HepG2 (cell line): ENCODE data around the gene RCOR1. TPM values are rescaled to one million over a fixed set of nuclear protein-coding genes. Genes with fewer than 3 reads are reported as not detected.

Experiments used
- ATAC-seq: fragments of 200-7000 bp; cut with Tn5 transposase; 3 replicates; pipeline ENCODE4 v1.9.1; 2020; ENCODE audit warnings: mild to moderate bottlenecking, moderate library complexity
- BruUV-seq: library from RNA; stranded (reverse); fragments of 400-500 nt; replicated peaks from 2 replicates; lab custom pipeline; 2021; lab: Mats Ljungman, UMichigan
- CTCF ChIA-PET: fragments of 300-600 bp; formaldehyde crosslinking; extraction: SDS; loops from one replicate; lab custom pipeline; 2021; ENCODE audit warnings: low total read pairs, inconsistent platforms, low intra/inter-chr PET ratio; lab: Yijun Ruan, JAX
- POLR2A ChIA-PET: fragments of 350-600 bp; sonication (Branson Sonifier 250); formaldehyde crosslinking; loops from one replicate; lab custom pipeline; 2020; ENCODE audit warnings: antibody characterized with exemption, inconsistent platforms; lab: Yijun Ruan, JAX
- DNase-seq: peaks from one replicate; pipeline ENCODE4 v3.0.0-alpha.2; 2015; ENCODE audit warnings: low spot score
- FAIRE-seq: peaks from 3 replicates; lab custom pipeline; 2011; peaks lifted over from hg19 to GRCh38; lab: Jason Lieb, UNC
- H2AFZ ChIP-seq: one replicate; pipeline ENCODE4 v1.6.1; 2011; ENCODE audit warnings: low read length, inconsistent platforms
- H3K27ac ChIP-seq: fragments of 300-600 bp; 3 replicates; pipeline ENCODE4 v1.8.0; 2011; ENCODE audit warnings: mixed run types, mild to moderate bottlenecking, mixed read lengths, low read length, inconsistent platforms; ENCODE audit not compliant: insufficient read depth; ENCODE audit errors: extremely low read length
- H3K27me3 ChIP-seq, 2 experiments: fragments of 200-600 bp in 1 of 2; 2 replicates in 1 of 2; 3 replicates in 1 of 2; pipeline versions ENCODE4 v1.6.0 to v1.8.0; 2011; ENCODE audit warnings: low read length in 2 of 2, mild to moderate bottlenecking in 2 of 2, moderate library complexity in 2 of 2, inconsistent platforms in 1 of 2; ENCODE audit not compliant: insufficient read depth in 2 of 2, control insufficient read depth in 1 of 2
- H3K36me3 ChIP-seq, 2 experiments: fragments of 200-600 bp in 1 of 2; replicated peaks in 1 of 2; 2 replicates in 1 of 2; 3 replicates in 1 of 2; pipeline versions ENCODE4 v1.5.1 to v1.8.0; 2011; ENCODE audit warnings: low read length in 2 of 2, inconsistent platforms in 1 of 2; ENCODE audit not compliant: insufficient read depth in 2 of 2, control insufficient read depth in 1 of 2
- H3K4me1 ChIP-seq: 2 replicates; pipeline ENCODE4 v1.5.1; 2012; ENCODE audit warnings: low read length, inconsistent platforms; ENCODE audit not compliant: insufficient read depth
- H3K4me2 ChIP-seq: 2 replicates; pipeline ENCODE4 v1.6.0; 2011; ENCODE audit warnings: low read depth, low read length, inconsistent platforms
- H3K4me3 ChIP-seq, 3 experiments: fragments of 200-600 bp in 1 of 3; sonication (generic), shearing (Covaris generic) in 1 of 3; replicated peaks in 1 of 3; 2 replicates each; pipeline ENCODE4 v1.5.1; 2011 to 2016; ENCODE audit warnings: low read length in 3 of 3, inconsistent platforms in 2 of 3, low read depth in 2 of 3, mild to moderate bottlenecking in 2 of 3, control low read depth in 1 of 3, mixed read lengths in 1 of 3; ENCODE audit not compliant: insufficient read depth in 1 of 3
- H3K79me2 ChIP-seq: one replicate; pipeline ENCODE4 v1.6.1; 2011; ENCODE audit warnings: low read length, inconsistent platforms; ENCODE audit not compliant: insufficient read depth
- H3K9ac ChIP-seq: 2 replicates; pipeline ENCODE4 v1.6.0; 2011; ENCODE audit warnings: mild to moderate bottlenecking, low read depth, low read length, inconsistent platforms; ENCODE audit not compliant: insufficient read depth
- H3K9me3 ChIP-seq: 2 replicates; pipeline ENCODE4 v1.5.1; 2012; ENCODE audit warnings: mild to moderate bottlenecking, low read length
- H4K20me1 ChIP-seq: 2 replicates; pipeline ENCODE4 v1.6.0; 2011; ENCODE audit warnings: inconsistent platforms, mild to moderate bottlenecking, low read length, moderate library complexity; ENCODE audit not compliant: insufficient read depth
- AGO1 ChIP-seq: fragments of 200-400 bp; formaldehyde crosslinking; IDR thresholded peaks from 2 replicates; pipeline ENCODE4 v1.6.1; 2017; ENCODE audit warnings: mild to moderate bottlenecking, low read depth, low read length, moderate library complexity; ENCODE audit not compliant: poor library complexity, severe bottlenecking
- FOXA3 ChIP-seq: IDR thresholded peaks from 2 replicates; pipeline ENCODE4 v1.6.1; 2016; ENCODE audit warnings: missing genetic modification reagents, missing compliant biosample characterization
- MYC ChIP-seq: sonication (generic); formaldehyde crosslinking; IDR thresholded peaks from 2 replicates; pipeline ENCODE4 v1.9.0; 2021; ENCODE audit warnings: missing genetic modification reagents, borderline replicate concordance
- NFKBIZ ChIP-seq: IDR thresholded peaks from 2 replicates; pipeline ENCODE4 v1.6.1; 2018; ENCODE audit warnings: missing genetic modification reagents, missing compliant biosample characterization
- TCF12 ChIP-seq, 2 experiments: fragments of 450-650 bp in 1 of 2; sonication (generic) in 1 of 2; formaldehyde crosslinking in 1 of 2; IDR thresholded peaks; 2 replicates each; pipeline versions ENCODE4 v1.6.1 to v1.8.0; 2017 to 2022; ENCODE audit warnings: antibody characterized with exemption in 1 of 2, mild to moderate bottlenecking in 1 of 2, missing genetic modification reagents in 1 of 2, moderate library complexity in 1 of 2
- ZGPAT ChIP-seq: IDR thresholded peaks from 2 replicates; pipeline ENCODE4 v1.6.1; 2016; ENCODE audit warnings: mild to moderate bottlenecking
- ZNF10 ChIP-seq: sonication (generic); formaldehyde crosslinking; IDR thresholded peaks from 2 replicates; pipeline ENCODE4 v1.4.0; 2020; ENCODE audit warnings: mild to moderate bottlenecking, low read depth, missing genetic modification reagents, borderline replicate concordance
- ZNF275 ChIP-seq: sonication (generic); formaldehyde crosslinking; IDR thresholded peaks from 2 replicates; pipeline ENCODE4 v1.8.0; 2022; ENCODE audit warnings: missing genetic modification reagents, mild to moderate bottlenecking, inconsistent platforms, borderline replicate concordance
- WGBS: methylation state at CpG from one replicate; pipeline ENCODE4 v1.1.6; 2017; ENCODE audit warnings: low lambda C conversion rate; 5-methylcytosine and 5-hydroxymethylcytosine counted together
- in situ Hi-C: cut with HindIII; loops from 2 replicates; pipeline ENCODE4 v1.10.0; 2017; ENCODE audit warnings: low pct_unique_long_range_greater_than_20kb; ENCODE audit not compliant: extremely low pct_ligation_motif_present
- intact Hi-C: fragments of 100-400 bp; cut with micrococcal nuclease; formaldehyde crosslinking; loops from one replicate; pipeline ENCODE4 v1.10.0; 2022; ENCODE audit not compliant: unreplicated experiment
- polyA plus RNA-seq, 8 experiments: library from polyadenylated mRNA; depleted of rRNA in 3 of 8; stranded (reverse) in 7 of 8; unstranded in 1 of 8; fragments of >200 nt; fragmentation: Illumina TruSeq in 4 of 8; extraction: Trizol in 4 of 8; gene quantifications; 2 replicates each; pipeline versions ENCODE4 v1.2.1 to v1.2.3, GENCODE V29; 2011 to 2016; ENCODE audit warnings: low read depth in 4 of 8, missing spikeins in 1 of 8, mixed read lengths in 1 of 8; ENCODE audit not compliant: insufficient read depth in 1 of 8
- total RNA-seq, 5 experiments: library from RNA; depleted of rRNA; stranded (reverse); fragments of >200 nt; fragmentation: Illumina TruSeq; extraction: Trizol; gene quantifications; 2 replicates each; pipeline ENCODE4 v1.2.3, GENCODE V29; 2016; ENCODE audit warnings: low read depth in 1 of 5
- TF ChIP-seq, protein P1 (sequence below): sonication (generic); formaldehyde crosslinking; IDR thresholded peaks from 2 replicates; pipeline ENCODE4 v1.4.0; 2020; ENCODE audit warnings: mild to moderate bottlenecking, missing genetic modification reagents

The RCOR1 gene
- total and polyA plus RNA-seq, 2 of the 13 experiments (the other 11 are each of a cell fraction or from before 2014, with no cell fraction given) = 10.2 to 11.1 TPM

GRCh38 chr14:102665621-102666020 is 73.2 kb downstream of the RCOR1 start:
- DNase-seq (no peak), ATAC-seq (no peak), FAIRE-seq (no peak)
- Histone ChIP-seq H2AFZ (no peak overlapping the region), H3K4me1 (peaks cover 34% of the 10 kb centered on the region), H4K20me1 (peaks cover 4% of the 10 kb centered on the region; the same call in 1 of the 2 replicates), H3K4me2 (no peak overlapping the region), H3K79me2 (peaks cover 80% of the 10 kb centered on the region), H3K27me3 (no peaks in the 10 kb centered on the region), H3K9ac (no peak overlapping the region), H3K4me3 (no peak overlapping the region), H3K36me3 (peaks cover 0 to 1% of the 10 kb centered on the region in 2 experiments; a peak in 1 of 5 replicates), H3K27ac (no peak overlapping the region), H3K9me3 (no peaks in the 10 kb centered on the region)
- intact Hi-C loops (no loop called here), in situ Hi-C loops (no loop called here)
- POLR2A ChIA-PET = interaction anchor here (0.7 kb wide), 1 partner anchor 14 kb away, joined by 3 read pairs; no protein-coding TSS in a partner anchor
- no TSS peak for BruUV-seq
- CTCF ChIA-PET = no interaction called here
- no peak for TF ChIP-seq MYC
- no peak for TF ChIP-seq ZNF10
- TF ChIP-seq TCF12 (IDR thresholded peaks at IDR 0.05) = no peak
- no peak for TF ChIP-seq TCF12 (CRISPR knock-in tag; IDR thresholded peaks at IDR 0.05)
- TF ChIP-seq AGO1 = no peak
- TF ChIP-seq ZNF275 (CRISPR knock-in tag) = no peak
- no peak for TF ChIP-seq ZGPAT (CRISPR knock-in tag)
- no peak for TF ChIP-seq FOXA3
- TF ChIP-seq NFKBIZ (CRISPR knock-in tag) = no peak
- TF ChIP-seq, protein P1, sequence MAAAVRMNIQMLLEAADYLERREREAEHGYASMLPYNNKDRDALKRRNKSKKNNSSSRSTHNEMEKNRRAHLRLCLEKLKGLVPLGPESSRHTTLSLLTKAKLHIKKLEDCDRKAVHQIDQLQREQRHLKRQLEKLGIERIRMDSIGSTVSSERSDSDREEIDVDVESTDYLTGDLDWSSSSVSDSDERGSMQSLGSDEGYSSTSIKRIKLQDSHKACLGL = no peak
- 100% methylated on average over 2 of the region's 2 CpGs for WGBS
